GM08714 (cell line): Measurements from ENCODE around the gene CYB5A.
"Not testable (repeated sequence)": the region's sequence is repeated elsewhere in the genome, so short reads cannot be mapped to it uniquely, and the experiment has no call there.

Experiments used
- H3K4me3 ChIP-seq: fragments of 200-500 bp; sonication (Bioruptor generic); 2 replicates; pipeline ENCODE4 v1.5.1; 2014; ENCODE audit warnings: mild to moderate bottlenecking, low read length, inconsistent platforms
- ZNF274 ChIP-seq: IDR thresholded peaks from 2 replicates; pipeline ENCODE4 v1.6.1; 2012; ENCODE audit warnings: mild to moderate bottlenecking, low read depth, low read length

The CYB5A gene

GRCh38 chr18:74291771-74292540, at the start of gene CYB5A:
TSS of gene CYB5A (minus strand) at chr18:74291963. CDS start at chr18:74291875, 88 bp downstream.
- no peak for TF ChIP-seq ZNF274
- peak within 1 kb of the TSS; percentile 92 for H3K4me3 ChIP-seq

GRCh38 chr18:74337912-74338309, 46.1 kb upstream of the CYB5A start:
- H3K4me3 ChIP-seq, result no peak overlapping the region
- no peak for TF ChIP-seq ZNF274

GRCh38 chr18:74337155-74337911, 45.6 kb upstream of the CYB5A start:
- H3K4me3 ChIP-seq, result no peak overlapping the region
- TF ChIP-seq ZNF274, result no peak

GRCh38 chr18:74336656-74337055, 44.9 kb upstream of the CYB5A start:
- no peak for TF ChIP-seq ZNF274
- no peak overlapping the region for H3K4me3 ChIP-seq

GRCh38 chr18:74334242-74334893, 42.6 kb upstream of the CYB5A start:
- TF ChIP-seq ZNF274, result no peak

GRCh38 chr18:74333091-74333490, 41.3 kb upstream of the CYB5A start:
- H3K4me3 ChIP-seq, result no peak overlapping the region
- no peak for TF ChIP-seq ZNF274

More at GRCh38 chr18:74334242-74334893, 42.6 kb upstream of the CYB5A start:
- H3K4me3 ChIP-seq, result no peak overlapping the region

- TF ChIP-seq ZNF274, result no peak
- no peak overlapping the region for H3K4me3 ChIP-seq
These were observed 39.6 kb upstream of the CYB5A start for GRCh38 chr18:74331404-74331803.

GRCh38 chr18:74329688-74330205, 38.0 kb upstream of the CYB5A start:
- no peak for TF ChIP-seq ZNF274
- no peak overlapping the region for H3K4me3 ChIP-seq

GRCh38 chr18:74328206-74328605, 36.4 kb upstream of the CYB5A start:
- TF ChIP-seq ZNF274, result no peak

GRCh38 chr18:74326791-74327190, 35.0 kb upstream of the CYB5A start:
- not testable (repeated sequence) for H3K4me3 ChIP-seq

More at GRCh38 chr18:74328206-74328605, 36.4 kb upstream of the CYB5A start:
- H3K4me3 ChIP-seq, result no peak overlapping the region

- no peak overlapping the region for H3K4me3 ChIP-seq
- no peak for TF ChIP-seq ZNF274
These were observed 34.5 kb upstream of the CYB5A start for GRCh38 chr18:74326231-74326630.

- no peak for TF ChIP-seq ZNF274
- H3K4me3 ChIP-seq, result no peak overlapping the region
These were observed 24.8 kb upstream of the CYB5A start for GRCh38 chr18:74316257-74317170.

GRCh38 chr18:74315464-74316256, 23.9 kb upstream of the CYB5A start, which contains the start of gene C18orf63:
TSS of gene C18orf63 (plus strand) at chr18:74315839. CDS start at chr18:74317866, 2,027 bp downstream.
- TF ChIP-seq ZNF274, result no peak
- no peak within 1 kb of the TSS for H3K4me3 ChIP-seq
